H9 (cell line): Measurements from ENCODE around the gene TOMM5. TPM values are rescaled to one million over a fixed set of nuclear protein-coding genes. Genes with fewer than 3 reads are reported as not detected.

Experiments
- DNase-seq: peaks from one replicate; pipeline ENCODE4 v3.0.0-alpha.2; 2017
- H2AFZ ChIP-seq: one replicate; pipeline ENCODE4 v1.6.1; 2013; ENCODE audit warnings: mild to moderate bottlenecking, low read length, control low read depth, moderate library complexity
- H2AK5ac ChIP-seq: 2 replicates; pipeline ENCODE4 v1.6.1; 2013; ENCODE audit warnings: low read length, control low read depth, mixed read lengths; ENCODE audit not compliant: insufficient read length
- H2BK120ac ChIP-seq: one replicate; pipeline ENCODE4 v1.6.1; 2013; ENCODE audit warnings: low read depth, mild to moderate bottlenecking, low read length, control low read depth, inconsistent platforms; ENCODE audit not compliant: poor library complexity, severe bottlenecking
- H2BK12ac ChIP-seq: 2 replicates; pipeline ENCODE4 v1.6.1; 2013; ENCODE audit warnings: low read length, control low read depth, mixed read lengths, low read depth; ENCODE audit not compliant: insufficient read length
- H2BK15ac ChIP-seq: 2 replicates; pipeline ENCODE4 v1.6.1; 2013; ENCODE audit warnings: low read depth, low read length, control low read depth
- H2BK20ac ChIP-seq: one replicate; pipeline ENCODE4 v1.6.1; 2013; ENCODE audit warnings: low read depth, mild to moderate bottlenecking, low read length, control low read depth, inconsistent platforms; ENCODE audit not compliant: poor library complexity, severe bottlenecking
- H2BK5ac ChIP-seq: 2 replicates; pipeline ENCODE4 v1.6.1; 2013; ENCODE audit warnings: low read length, control low read depth, mixed read lengths; ENCODE audit not compliant: insufficient read length
- H3K14ac ChIP-seq: 2 replicates; pipeline ENCODE4 v1.6.1; 2013; ENCODE audit warnings: low read length, control low read depth; ENCODE audit not compliant: insufficient read depth
- H3K18ac ChIP-seq: 2 replicates; pipeline ENCODE4 v1.6.1; 2013; ENCODE audit warnings: low read depth, mild to moderate bottlenecking, mixed read lengths, low read length, control low read depth; ENCODE audit not compliant: insufficient read length
- H3K23ac ChIP-seq: 2 replicates; pipeline ENCODE4 v1.6.1; 2013; ENCODE audit warnings: low read length, control low read depth, mixed read lengths, low read depth; ENCODE audit not compliant: insufficient read length
- H3K23me2 ChIP-seq: 2 replicates; pipeline ENCODE4 v1.6.1; 2013; ENCODE audit warnings: low read depth, mild to moderate bottlenecking, mixed read lengths, low read length, control low read depth; ENCODE audit not compliant: insufficient read length, poor library complexity, severe bottlenecking
- H3K27ac ChIP-seq: 2 replicates; pipeline ENCODE4 v1.5.1; 2013; ENCODE audit warnings: low read length, control low read depth, mixed read lengths, low read depth; ENCODE audit not compliant: insufficient read length
- H3K27me3 ChIP-seq: 2 replicates; pipeline ENCODE4 v1.6.1; 2013; ENCODE audit warnings: low read length, control low read depth, inconsistent platforms; ENCODE audit not compliant: insufficient read depth
- H3K4ac ChIP-seq: 2 replicates; pipeline ENCODE4 v1.6.1; 2013; ENCODE audit warnings: low read depth, mild to moderate bottlenecking, control low read depth, inconsistent platforms, low read length, moderate library complexity
- H3K4me1 ChIP-seq: 2 replicates; pipeline ENCODE4 v1.6.1; 2013; ENCODE audit warnings: low read length, control low read depth, inconsistent platforms; ENCODE audit not compliant: insufficient read depth
- H3K4me2 ChIP-seq: 2 replicates; pipeline ENCODE4 v1.6.1; 2013; ENCODE audit warnings: low read length, control low read depth, mixed read lengths; ENCODE audit not compliant: insufficient read length, insufficient read depth
- H3K56ac ChIP-seq: 2 replicates; pipeline ENCODE4 v1.6.1; 2013; ENCODE audit warnings: low read depth, mild to moderate bottlenecking, mixed read lengths, low read length, control low read depth; ENCODE audit not compliant: insufficient read length
- H3K79me1 ChIP-seq: 2 replicates; pipeline ENCODE4 v1.6.1; 2013; ENCODE audit warnings: low read depth, mild to moderate bottlenecking, moderate library complexity, low read length, control low read depth, inconsistent platforms; ENCODE audit not compliant: insufficient read depth, poor library complexity, severe bottlenecking
- H3K79me2 ChIP-seq: 2 replicates; pipeline ENCODE4 v1.6.1; 2013; ENCODE audit warnings: low read length, control low read depth, inconsistent platforms; ENCODE audit not compliant: insufficient read depth
- H3K9ac ChIP-seq: 2 replicates; pipeline ENCODE4 v1.6.1; 2013; ENCODE audit warnings: low read length, control low read depth, mixed read lengths; ENCODE audit not compliant: insufficient read length; ENCODE audit errors: extremely low read depth
- H3K9me3 ChIP-seq: one replicate; pipeline ENCODE4 v1.6.1; 2013; ENCODE audit warnings: low read depth, low read length, inconsistent platforms; ENCODE audit not compliant: control insufficient read depth
- H3T11ph ChIP-seq: one replicate; pipeline ENCODE4 v1.6.1; 2013; ENCODE audit warnings: mild to moderate bottlenecking, low read length, control low read depth, inconsistent platforms
- H4K20me1 ChIP-seq: one replicate; pipeline ENCODE4 v1.6.1; 2013; ENCODE audit not compliant: control insufficient read depth, insufficient read length, insufficient read depth
- H4K5ac ChIP-seq: 2 replicates; pipeline ENCODE4 v1.6.1; 2013; ENCODE audit warnings: low read depth, mild to moderate bottlenecking, mixed read lengths, low read length, control low read depth; ENCODE audit not compliant: insufficient read length
- H4K8ac ChIP-seq: replicated peaks from 2 replicates; pipeline ENCODE4 v1.6.1; 2013; ENCODE audit warnings: low read length, control low read depth, mixed read lengths, low read depth; ENCODE audit not compliant: insufficient read length
- H4K91ac ChIP-seq: 2 replicates; pipeline ENCODE4 v1.6.1; 2013; ENCODE audit warnings: low read depth, mild to moderate bottlenecking, moderate library complexity, mixed read lengths, low read length, control low read depth; ENCODE audit not compliant: insufficient read length
- H3K27ac Mint-ChIP-seq, 3 experiments: 2 replicates in 2 of 3; 3 replicates in 1 of 3; pipeline ENCODE4 v1.8.0; 2020 to 2021; ENCODE audit warnings: mixed read lengths in 3 of 3, mild to moderate bottlenecking in 1 of 3, moderate library complexity in 1 of 3
- H3K27me3 Mint-ChIP-seq: 2 replicates; pipeline ENCODE4 v1.8.0; 2021; ENCODE audit warnings: low read depth, mild to moderate bottlenecking, moderate library complexity, mixed read lengths
- H3K36me3 Mint-ChIP-seq, 3 experiments: 2 replicates in 2 of 3; 3 replicates in 1 of 3; pipeline ENCODE4 v1.8.0; 2020 to 2021; ENCODE audit warnings: low read depth in 3 of 3, mixed read lengths in 3 of 3; ENCODE audit not compliant: insufficient read depth in 1 of 3
- H3K4me1 Mint-ChIP-seq, 2 experiments: 2 replicates each; pipeline ENCODE4 v1.8.0; 2020; ENCODE audit warnings: mixed read lengths in 2 of 2
- H3K4me3 Mint-ChIP-seq, 2 experiments: 2 replicates in 1 of 2; 3 replicates in 1 of 2; pipeline ENCODE4 v1.8.0; 2020 to 2021; ENCODE audit warnings: mild to moderate bottlenecking in 2 of 2, mixed read lengths in 2 of 2, moderate library complexity in 1 of 2
- H3K9me3 Mint-ChIP-seq, 2 experiments: 2 replicates in 1 of 2; 3 replicates in 1 of 2; pipeline ENCODE4 v1.8.0; 2020; ENCODE audit warnings: mild to moderate bottlenecking in 2 of 2, mixed read lengths in 2 of 2, moderate library complexity in 1 of 2
- WGBS: extraction: QIAGEN DNeasy Blood & Tissue Kit; methylation state at CpG from one replicate; pipeline ENCODE4 v1.1.7; 2013; ENCODE audit warnings: missing lambda C conversion rate, low lambda C conversion rate, mixed read lengths; ENCODE audit not compliant: insufficient read length; ENCODE audit errors: extremely low coverage; 5-methylcytosine and 5-hydroxymethylcytosine counted together
- total RNA-seq: library from RNA; stranded (reverse); gene quantifications from 2 replicates; pipeline ENCODE4 v1.2.1, GENCODE V29; 2021
- TF ChIP-seq, protein P1 (sequence below): fragments of 200-600 bp; sonication (generic); conservative IDR thresholded peaks from 3 replicates; pipeline ENCODE4 v1.8.0; 2021; ENCODE audit warnings: antibody characterized with exemption, mild to moderate bottlenecking

Gene TOMM5
- total RNA-seq, 1 experiment from 2014 or later = 124 TPM

DNA sequence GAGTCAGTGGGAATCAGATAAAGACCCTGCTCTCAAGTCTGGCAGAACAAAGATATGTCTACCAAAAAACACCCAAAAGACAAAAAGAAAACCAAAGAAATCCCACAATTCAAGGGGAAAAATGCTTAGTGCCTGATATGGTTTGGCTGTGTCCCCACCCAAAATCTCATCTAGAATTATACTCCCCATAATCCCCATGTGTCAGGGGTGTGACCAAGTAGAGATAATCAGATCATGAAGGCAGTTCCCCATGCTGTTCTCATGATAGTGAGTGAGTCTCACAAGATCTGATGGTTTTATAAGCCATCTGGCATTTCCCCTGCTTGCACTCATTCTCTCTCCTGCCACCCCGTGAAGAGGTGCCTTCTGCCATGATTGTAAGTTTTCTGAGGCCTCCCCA lies 29.6 kb downstream of the TOMM5 start:
- Mint-ChIP-seq H3K27me3 (peaks cover 2% of the 10 kb centered on the region; the same call in 1 of the 2 replicates), H3K9me3 (peaks cover 23 to 24% of the 10 kb centered on the region in 2 experiments), H3K4me1 (peaks cover 29 to 49% of the 10 kb centered on the region in 2 experiments), H3K27ac (no peak overlapping the region), H3K4me3 (no peak overlapping the region), H3K36me3 (peaks cover 25 to 26% (median 25%) of the 10 kb centered on the region in 3 experiments)
- Histone ChIP-seq H3K27ac (no peak overlapping the region), H3K9me3 (no peaks in the 10 kb centered on the region), H3K14ac (no peak overlapping the region), H3K79me1 (no peaks in the 10 kb centered on the region), H2AK5ac (no peak overlapping the region), H2BK120ac (no peak overlapping the region), H3K4me1 (peaks cover 7% of the 10 kb centered on the region), H4K5ac (no peak overlapping the region), H3K27me3 (no peaks in the 10 kb centered on the region), H2AFZ (no peak overlapping the region), H3K4ac (no peak overlapping the region), H2BK20ac (no peak overlapping the region), H3K23me2 (no peaks in the 10 kb centered on the region), H2BK15ac (no peak overlapping the region), H4K91ac (no peak overlapping the region), H2BK12ac (no peak overlapping the region), H3T11ph (no peak overlapping the region), H3K9ac (no peak overlapping the region), H3K56ac (no peak overlapping the region), H3K23ac (no peak overlapping the region), H4K20me1 (no peaks in the 10 kb centered on the region), H3K18ac (no peak overlapping the region), H3K79me2 (no peaks in the 10 kb centered on the region), H2BK5ac (no peak overlapping the region), H3K4me2 (no peak overlapping the region), H4K8ac (no peak overlapping the region)
- DNase-seq = no peak
- no CpG with 5 or more reads among the region's 1 CpG for WGBS
- TF ChIP-seq, protein P1, sequence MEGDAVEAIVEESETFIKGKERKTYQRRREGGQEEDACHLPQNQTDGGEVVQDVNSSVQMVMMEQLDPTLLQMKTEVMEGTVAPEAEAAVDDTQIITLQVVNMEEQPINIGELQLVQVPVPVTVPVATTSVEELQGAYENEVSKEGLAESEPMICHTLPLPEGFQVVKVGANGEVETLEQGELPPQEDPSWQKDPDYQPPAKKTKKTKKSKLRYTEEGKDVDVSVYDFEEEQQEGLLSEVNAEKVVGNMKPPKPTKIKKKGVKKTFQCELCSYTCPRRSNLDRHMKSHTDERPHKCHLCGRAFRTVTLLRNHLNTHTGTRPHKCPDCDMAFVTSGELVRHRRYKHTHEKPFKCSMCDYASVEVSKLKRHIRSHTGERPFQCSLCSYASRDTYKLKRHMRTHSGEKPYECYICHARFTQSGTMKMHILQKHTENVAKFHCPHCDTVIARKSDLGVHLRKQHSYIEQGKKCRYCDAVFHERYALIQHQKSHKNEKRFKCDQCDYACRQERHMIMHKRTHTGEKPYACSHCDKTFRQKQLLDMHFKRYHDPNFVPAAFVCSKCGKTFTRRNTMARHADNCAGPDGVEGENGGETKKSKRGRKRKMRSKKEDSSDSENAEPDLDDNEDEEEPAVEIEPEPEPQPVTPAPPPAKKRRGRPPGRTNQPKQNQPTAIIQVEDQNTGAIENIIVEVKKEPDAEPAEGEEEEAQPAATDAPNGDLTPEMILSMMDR = no peak
